ENCODE measurements around the gene ATP13A3. TPM values are rescaled to one million over a fixed set of nuclear protein-coding genes. Genes with fewer than 3 reads are reported as not detected.

Gene ATP13A3
- total and polyA plus RNA-seq, 2 of the 4 experiments (the other 2 are of a cell fraction): 48.1 to 154 TPM

DNA sequence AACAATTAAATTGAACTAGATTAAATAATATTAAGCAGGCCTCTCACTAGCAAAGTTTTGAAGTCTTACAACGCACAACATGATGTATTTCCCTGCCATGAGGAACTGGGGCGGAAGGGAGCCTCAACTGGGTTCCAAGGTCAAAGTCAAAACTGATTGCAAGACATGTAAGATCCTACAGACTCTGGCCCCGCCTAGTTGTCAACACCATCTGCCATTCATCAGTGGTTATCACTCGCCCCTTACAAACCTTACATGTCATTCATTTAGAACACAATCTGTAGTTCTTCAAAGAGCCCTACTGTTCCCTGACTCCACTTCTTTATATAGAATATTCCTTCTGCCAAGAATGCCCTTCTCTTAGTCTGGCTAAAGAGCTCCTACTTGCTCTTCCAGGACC is 10.0 kb downstream of the ATP13A3 start:
- H3K79me1 ChIP-seq (ENCODE audit: low read depth in 1 of 2, low read length in 2 of 2): peaks cover 0 to 48% of the 10 kb centered on the region in 2 experiments; a peak in 2 of 4 replicates
- intact Hi-C loops (cut with micrococcal nuclease) (no loop called here), dilution Hi-C loops (cut with HindIII; ENCODE audit: low sequenced_read_pairs, unreplicated experiment) (no loop called here), in situ Hi-C loops (cut with MboI; ENCODE audit: low sequenced_read_pairs) (no loop called here)
- H2BK20ac ChIP-seq (ENCODE audit: low read depth, low read length): no peak overlapping the region
- no peak overlapping the region for H4K5ac ChIP-seq (ENCODE audit: low read depth, low read length)
- H2AK9ac ChIP-seq (replicated peaks; ENCODE audit: low read depth, low read length, poor library complexity): no peak overlapping the region
- H3K4me2 ChIP-seq (ENCODE audit: low read depth, low read length): peak overlapping the region; percentile 12; the same call in 1 of the 2 replicates
- H3K18ac ChIP-seq (ENCODE audit: low read depth, low read length): no peak overlapping the region
- H3K14ac ChIP-seq (replicated peaks; ENCODE audit: low read depth, low read length): peak overlapping the region; percentile 22; the same call in 1 of the 2 replicates
- H3K27ac ChIP-seq (ENCODE audit: insufficient read depth, low read length): no peak overlapping the region
- H3K4me1 ChIP-seq (ENCODE audit: control insufficient read depth, insufficient read depth, low read length): peaks cover 28% of the 10 kb centered on the region
- H4K8ac ChIP-seq (ENCODE audit: low read depth in 2 of 2, low read length in 2 of 2): no peak overlapping the region
- H3K4ac ChIP-seq (ENCODE audit: low read depth, low read length): no peak overlapping the region
- ATAC-seq (ENCODE audit: low read depth) (no peak), DNase-seq (no peak)
- POLR2A ChIA-PET (ENCODE audit: unreplicated experiment): no interaction called here
- H2AFZ ChIP-seq (replicated peaks; ENCODE audit: low read length, poor library complexity): no peak overlapping the region
- H3K36me3 ChIP-seq (ENCODE audit: control insufficient read depth, insufficient read depth, low read length): peaks cover 11% of the 10 kb centered on the region
- no peak overlapping the region for H3K4me3 ChIP-seq (ENCODE audit: insufficient read depth, low read depth, low read length)
- H4K91ac ChIP-seq (ENCODE audit: insufficient read depth, low read depth, low read length): no peak overlapping the region
- no peak overlapping the region for H2BK120ac ChIP-seq (ENCODE audit: low read depth, low read length)
- H2BK5ac ChIP-seq (ENCODE audit: low read depth, low read length, poor library complexity, severe bottlenecking): no peak overlapping the region
- TF ChIP-seq, protein P1, sequence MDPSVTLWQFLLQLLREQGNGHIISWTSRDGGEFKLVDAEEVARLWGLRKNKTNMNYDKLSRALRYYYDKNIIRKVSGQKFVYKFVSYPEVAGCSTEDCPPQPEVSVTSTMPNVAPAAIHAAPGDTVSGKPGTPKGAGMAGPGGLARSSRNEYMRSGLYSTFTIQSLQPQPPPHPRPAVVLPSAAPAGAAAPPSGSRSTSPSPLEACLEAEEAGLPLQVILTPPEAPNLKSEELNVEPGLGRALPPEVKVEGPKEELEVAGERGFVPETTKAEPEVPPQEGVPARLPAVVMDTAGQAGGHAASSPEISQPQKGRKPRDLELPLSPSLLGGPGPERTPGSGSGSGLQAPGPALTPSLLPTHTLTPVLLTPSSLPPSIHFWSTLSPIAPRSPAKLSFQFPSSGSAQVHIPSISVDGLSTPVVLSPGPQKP (IDR thresholded peaks at IDR 0.05; ENCODE audit: borderline replicate concordance, low read depth, low read length): no peak
- TF ChIP-seq POLR2A (IDR thresholded peaks at IDR 0.05; ENCODE audit: low read depth, low read length) (no peak), MAFK (IDR thresholded peaks at IDR 0.05; ENCODE audit: low read depth, low read length) (no peak), BHLHE40 (IDR thresholded peaks at IDR 0.05; ENCODE audit: low read depth, low read length) (no peak), MXI1 (IDR thresholded peaks at IDR 0.05; ENCODE audit: borderline replicate concordance, low read depth, low read length) (no peak), RAD21 (IDR thresholded peaks at IDR 0.05; ENCODE audit: low read length) (no peak), SMC3 (IDR thresholded peaks at IDR 0.05; ENCODE audit: low read depth, low read length) (no peak), MAZ (IDR thresholded peaks at IDR 0.05; ENCODE audit: borderline replicate concordance, low read depth, low read length) (no peak), CHD1 (IDR thresholded peaks at IDR 0.05; ENCODE audit: low read depth, low read length) (no peak)
- TF ChIP-seq, protein P2, sequence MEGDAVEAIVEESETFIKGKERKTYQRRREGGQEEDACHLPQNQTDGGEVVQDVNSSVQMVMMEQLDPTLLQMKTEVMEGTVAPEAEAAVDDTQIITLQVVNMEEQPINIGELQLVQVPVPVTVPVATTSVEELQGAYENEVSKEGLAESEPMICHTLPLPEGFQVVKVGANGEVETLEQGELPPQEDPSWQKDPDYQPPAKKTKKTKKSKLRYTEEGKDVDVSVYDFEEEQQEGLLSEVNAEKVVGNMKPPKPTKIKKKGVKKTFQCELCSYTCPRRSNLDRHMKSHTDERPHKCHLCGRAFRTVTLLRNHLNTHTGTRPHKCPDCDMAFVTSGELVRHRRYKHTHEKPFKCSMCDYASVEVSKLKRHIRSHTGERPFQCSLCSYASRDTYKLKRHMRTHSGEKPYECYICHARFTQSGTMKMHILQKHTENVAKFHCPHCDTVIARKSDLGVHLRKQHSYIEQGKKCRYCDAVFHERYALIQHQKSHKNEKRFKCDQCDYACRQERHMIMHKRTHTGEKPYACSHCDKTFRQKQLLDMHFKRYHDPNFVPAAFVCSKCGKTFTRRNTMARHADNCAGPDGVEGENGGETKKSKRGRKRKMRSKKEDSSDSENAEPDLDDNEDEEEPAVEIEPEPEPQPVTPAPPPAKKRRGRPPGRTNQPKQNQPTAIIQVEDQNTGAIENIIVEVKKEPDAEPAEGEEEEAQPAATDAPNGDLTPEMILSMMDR (conservative IDR thresholded peaks at IDR 0.05; ENCODE audit: low read depth, low read length): no peak
- H4K20me1 ChIP-seq (ENCODE audit: insufficient read depth, low read length): peaks cover 78% of the 10 kb centered on the region
- CTCF ChIA-PET: interaction anchor here (0.6 to 1.4 kb wide), 3 partner anchors 57 to 127 kb away, joined by 3 to 4 read pairs (median 4); no protein-coding TSS in a partner anchor
- no peak overlapping the region for H3K9ac ChIP-seq (ENCODE audit: low read depth, low read length)
- H3K23ac ChIP-seq (ENCODE audit: low read depth, low read length): 0 out of 2 replicates have a peak overlapping the region, but pooled peaks have one; percentile 35
- no peaks in the 10 kb centered on the region for H3K27me3 ChIP-seq (ENCODE audit: control insufficient read depth, insufficient read depth, low read length)
- BruUV-seq (replicated peaks): no TSS peak
- no peak overlapping the region for H2AK5ac ChIP-seq (ENCODE audit: low read depth, low read length)
- no peaks in the 10 kb centered on the region for H3K9me3 ChIP-seq (ENCODE audit: control insufficient read depth, insufficient read depth, low read length)
- H3K56ac ChIP-seq (ENCODE audit: extremely low read depth, insufficient read depth, low read length): no peak overlapping the region
- H3K9me1 ChIP-seq (ENCODE audit: insufficient read depth, low read length): peaks cover 18% of the 10 kb centered on the region
- no peak overlapping the region for H2BK15ac ChIP-seq (ENCODE audit: low read depth, low read length)
- 92% methylated on average over 3 of the region's 4 CpGs; no CpG with 5 or more reads in 1 of the 2 experiments for whole genome bisulfite sequencing, 2 experiments (ENCODE audit: extremely low coverage in 2 of 2, insufficient read length in 1 of 2)

All from IMR-90 (cell line).